Measurements from ENCODE around the gene FAM209B. TPM values are rescaled to one million over a fixed set of nuclear protein-coding genes. Genes with fewer than 3 reads are reported as not detected.
"Not testable (repeated sequence)": the region's sequence is repeated elsewhere in the genome, so short reads cannot be mapped to it uniquely, and the experiment has no call there.

FAM209B gene
- total RNA-seq, 2 experiments from 2014 or later: not detected

DNA sequence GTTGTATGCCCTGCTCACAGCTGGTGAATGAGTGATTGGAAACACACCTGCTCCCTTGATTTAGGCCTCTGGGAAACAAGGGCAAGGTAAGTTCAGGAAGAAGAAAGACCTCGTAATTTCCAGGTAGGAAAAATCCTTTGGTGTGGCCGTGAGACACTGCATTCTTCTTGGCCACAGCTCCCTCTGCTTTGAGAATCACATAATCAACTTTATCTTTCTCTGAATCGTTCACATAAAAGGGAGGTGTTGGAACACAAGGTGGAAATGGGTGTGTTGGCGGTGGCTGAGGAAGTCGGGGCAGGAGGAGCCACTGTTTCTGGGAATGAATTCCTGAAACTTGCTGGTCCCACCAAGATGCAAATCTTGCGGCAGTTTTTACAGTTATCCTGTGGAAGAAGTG, 25.9 kb downstream of the FAM209B start:
- Histone ChIP-seq H3K9me2 (ENCODE audit: insufficient read depth, low read length) (no peaks in the 10 kb centered on the region), H3K4me1 (ENCODE audit: insufficient read depth, low read length, poor library complexity, severe bottlenecking) (peaks cover 15% of the 10 kb centered on the region), H3K9me3 (ENCODE audit: low read length) (no peaks in the 10 kb centered on the region), H2AFZ (ENCODE audit: low read length) (0 out of 2 replicates have a peak overlapping the region, but pooled peaks have one; percentile 19), H3K36me3 (ENCODE audit: insufficient read depth, low read length) (no peaks in the 10 kb centered on the region), H3K27ac (ENCODE audit: low read depth, low read length, poor library complexity, severe bottlenecking) (no peak overlapping the region), H3K4me3 (ENCODE audit: low read depth, low read length, poor library complexity, severe bottlenecking) (no peak overlapping the region), H4K20me1 (ENCODE audit: insufficient read depth, low read length) (no peaks in the 10 kb centered on the region), H3K4me2 (ENCODE audit: low read length) (no peak overlapping the region), H3K79me2 (ENCODE audit: insufficient read depth, low read depth, low read length) (no peaks in the 10 kb centered on the region)
- CTCF ChIA-PET (ENCODE audit: unreplicated experiment): no interaction called here
- TF ChIP-seq, protein P1, sequence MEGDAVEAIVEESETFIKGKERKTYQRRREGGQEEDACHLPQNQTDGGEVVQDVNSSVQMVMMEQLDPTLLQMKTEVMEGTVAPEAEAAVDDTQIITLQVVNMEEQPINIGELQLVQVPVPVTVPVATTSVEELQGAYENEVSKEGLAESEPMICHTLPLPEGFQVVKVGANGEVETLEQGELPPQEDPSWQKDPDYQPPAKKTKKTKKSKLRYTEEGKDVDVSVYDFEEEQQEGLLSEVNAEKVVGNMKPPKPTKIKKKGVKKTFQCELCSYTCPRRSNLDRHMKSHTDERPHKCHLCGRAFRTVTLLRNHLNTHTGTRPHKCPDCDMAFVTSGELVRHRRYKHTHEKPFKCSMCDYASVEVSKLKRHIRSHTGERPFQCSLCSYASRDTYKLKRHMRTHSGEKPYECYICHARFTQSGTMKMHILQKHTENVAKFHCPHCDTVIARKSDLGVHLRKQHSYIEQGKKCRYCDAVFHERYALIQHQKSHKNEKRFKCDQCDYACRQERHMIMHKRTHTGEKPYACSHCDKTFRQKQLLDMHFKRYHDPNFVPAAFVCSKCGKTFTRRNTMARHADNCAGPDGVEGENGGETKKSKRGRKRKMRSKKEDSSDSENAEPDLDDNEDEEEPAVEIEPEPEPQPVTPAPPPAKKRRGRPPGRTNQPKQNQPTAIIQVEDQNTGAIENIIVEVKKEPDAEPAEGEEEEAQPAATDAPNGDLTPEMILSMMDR (conservative IDR thresholded peaks at IDR 0.05; ENCODE audit: low read length): no peak
- no peak for TF ChIP-seq EZH2phosphoT487 (IDR thresholded peaks at IDR 0.05; ENCODE audit: borderline replicate concordance, low read depth, low read length)
- POLR2A ChIA-PET: no interaction called here
- intact Hi-C loops (cut with micrococcal nuclease; ENCODE audit: unreplicated experiment): no loop called here
- DNase-seq (ENCODE audit: low spot score): no peak
- no TSS peak for BruUV-seq (replicated peaks)

DNA sequence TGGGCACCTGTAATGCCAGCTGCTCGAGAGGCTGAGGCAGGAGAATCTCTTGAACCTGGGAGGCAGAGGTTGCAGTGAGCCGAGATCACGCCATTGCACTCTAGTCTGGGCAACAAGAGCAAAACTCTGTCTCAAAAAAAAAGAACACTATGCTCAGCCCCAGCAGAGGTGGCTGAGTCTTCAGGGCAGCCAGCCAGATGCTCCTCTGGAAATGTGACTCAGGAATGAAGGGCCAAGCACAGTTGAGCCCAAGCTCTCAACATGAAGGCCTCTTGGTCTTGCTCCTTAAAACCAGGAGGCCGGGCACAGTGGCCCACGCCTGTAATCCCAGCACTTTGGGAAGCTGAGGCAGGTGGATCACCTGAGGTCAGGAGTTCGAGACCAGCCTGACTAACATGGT, 31.5 kb downstream of the FAM209B start:
- intact Hi-C loops (cut with micrococcal nuclease; ENCODE audit: unreplicated experiment); H4K20me1 ChIP-seq (ENCODE audit: insufficient read depth, low read length); H3K79me2 ChIP-seq (ENCODE audit: insufficient read depth, low read depth, low read length); H3K4me1 ChIP-seq (ENCODE audit: insufficient read depth, low read length, poor library complexity, severe bottlenecking); H3K4me3 ChIP-seq (ENCODE audit: low read depth, low read length, poor library complexity, severe bottlenecking); H3K9me3 ChIP-seq (ENCODE audit: low read length); CTCF ChIA-PET (ENCODE audit: unreplicated experiment); H2AFZ ChIP-seq (ENCODE audit: low read length); H3K4me2 ChIP-seq (ENCODE audit: low read length); H3K36me3 ChIP-seq (ENCODE audit: insufficient read depth, low read length); H3K27ac ChIP-seq (ENCODE audit: low read depth, low read length, poor library complexity, severe bottlenecking); BruUV-seq (replicated peaks); H3K9me2 ChIP-seq (ENCODE audit: insufficient read depth, low read length); POLR2A ChIA-PET; DNase-seq (ENCODE audit: low spot score): not testable (repeated sequence)

DNA sequence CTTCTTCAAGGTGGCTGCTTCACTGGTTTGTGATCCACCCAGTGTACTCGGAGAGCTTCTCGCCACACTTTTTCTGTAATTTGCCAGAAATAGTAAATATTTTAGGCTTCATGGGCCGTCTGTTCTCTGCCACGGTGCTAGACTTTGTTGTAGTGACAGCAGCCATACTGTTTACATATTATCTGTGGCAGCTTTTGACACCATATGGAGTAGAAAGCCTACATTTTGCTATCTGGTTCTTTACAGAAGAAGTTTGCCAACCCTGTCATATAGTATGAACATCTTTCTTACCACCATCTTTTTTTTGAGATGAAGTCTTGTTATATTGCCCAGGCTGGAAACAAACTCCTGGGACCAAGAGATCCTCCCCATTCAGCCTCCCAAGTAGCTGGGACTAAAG, 32.5 kb downstream of the FAM209B start:
- ChIA-PET POLR2A (interaction anchor here (1.4 kb wide), 1 partner anchor 11 kb away, joined by 4 read pairs; no protein-coding TSS in a partner anchor), CTCF (ENCODE audit: unreplicated experiment) (no interaction called here)
- H3K36me3 ChIP-seq (ENCODE audit: insufficient read depth, low read length): no peaks in the 10 kb centered on the region
- H2AFZ ChIP-seq (ENCODE audit: low read length): no peak overlapping the region
- DNase-seq (ENCODE audit: low spot score): no peak
- no peaks in the 10 kb centered on the region for H3K9me3 ChIP-seq (ENCODE audit: low read length)
- no peak for TF ChIP-seq EZH2phosphoT487 (IDR thresholded peaks at IDR 0.05; ENCODE audit: borderline replicate concordance, low read depth, low read length)
- TF ChIP-seq, protein P1 (conservative IDR thresholded peaks at IDR 0.05; ENCODE audit: low read length): no peak
- H3K9me2 ChIP-seq (ENCODE audit: insufficient read depth, low read length): no peaks in the 10 kb centered on the region
- H3K4me1 ChIP-seq (ENCODE audit: insufficient read depth, low read length, poor library complexity, severe bottlenecking): no peaks in the 10 kb centered on the region
- H3K79me2 ChIP-seq (ENCODE audit: insufficient read depth, low read depth, low read length): no peaks in the 10 kb centered on the region
- intact Hi-C loops (cut with micrococcal nuclease; ENCODE audit: unreplicated experiment): no loop called here
- BruUV-seq (replicated peaks): no TSS peak
- H3K4me2 ChIP-seq (ENCODE audit: low read length): no peak overlapping the region
- H3K27ac ChIP-seq (ENCODE audit: low read depth, low read length, poor library complexity, severe bottlenecking): no peak overlapping the region
- no peak overlapping the region for H3K4me3 ChIP-seq (ENCODE audit: low read depth, low read length, poor library complexity, severe bottlenecking)
- H4K20me1 ChIP-seq (ENCODE audit: insufficient read depth, low read length): no peaks in the 10 kb centered on the region
